ENCODE measurements around the gene MED20. TPM values are rescaled to one million over a fixed set of nuclear protein-coding genes. Genes with fewer than 3 reads are reported as not detected.

Gene MED20
- total and polyA plus RNA-seq, 10 of the 15 experiments (the other 5 are each of a cell fraction or from before 2014, with no cell fraction given): 13.4 to 24.8 (median 17.9) TPM

- Histone ChIP-seq H3K9ac (ENCODE audit: control insufficient read depth, insufficient read depth, low read length) (no peak overlapping the region; the same call in 1 of the 2 replicates), H3K79me2 (ENCODE audit: control insufficient read depth, insufficient read depth, low read length) (peaks cover 21% of the 10 kb centered on the region), H3K4me1 (ENCODE audit: control insufficient read depth, insufficient read depth, low read length) (peaks cover 41% of the 10 kb centered on the region), H3K4me3 (no peak overlapping the region), H3K9me3 (replicated peaks; ENCODE audit: control insufficient read depth, insufficient read depth, low read length) (no peaks in the 10 kb centered on the region), H3K27ac (ENCODE audit: control insufficient read depth, insufficient read depth) (peak overlapping the region; percentile 60), H4K20me1 (ENCODE audit: control insufficient read depth, insufficient read depth) (peaks cover 2% of the 10 kb centered on the region; the same call in 1 of the 2 replicates), H3K4me2 (ENCODE audit: control insufficient read depth, insufficient read depth) (no peak overlapping the region), H3K27me3 (replicated peaks in 1 of 2; ENCODE audit: control insufficient read depth in 2 of 2, insufficient read depth in 2 of 2, low read length in 1 of 2) (no peaks in the 10 kb centered on the region), H3K36me3 (ENCODE audit: control insufficient read depth in 2 of 2, insufficient read depth in 2 of 2, low read length in 1 of 2) (peaks cover 28 to 33% of the 10 kb centered on the region in 2 experiments), H2AFZ (ENCODE audit: control insufficient read depth, low read depth, low read length) (no peak overlapping the region)
- DNase-seq (ENCODE audit: low read depth, low spot score) (no peak), FAIRE-seq (no peak), ATAC-seq (no peak)
- in situ Hi-C loops (cut with MboI): loop anchor here (10.0 kb wide), 1 partner anchor 110 kb away; no protein-coding TSS in a partner anchor
- intact Hi-C loops (cut with micrococcal nuclease; ENCODE audit: unreplicated experiment): no loop called here
- TF ChIP-seq PKNOX1 (IDR thresholded peaks at IDR 0.05) (peak; percentile 57; the same call in 1 of the 2 replicates), ZNF384 (IDR thresholded peaks at IDR 0.05; ENCODE audit: borderline replicate concordance, low read depth, low read length) (no peak)
- no TSS peak for BruUV-seq (replicated peaks)
- ChIA-PET SMC1A (ENCODE audit: uncharacterized antibody, unreplicated experiment) (interaction anchor here (0.8 to 12.4 kb wide), 6 partner anchors 32 to 134 kb away, joined by 3 to 138 read pairs (median 3); partner anchors contain the start of genes TAF8 and USP49), CTCF (interaction anchor here (0.7 to 13.2 kb wide), 12 partner anchors 11 to 279 kb away, joined by 3 to 193 read pairs (median 6); partner anchors contain the start of genes BYSL, MED20 and TOMM6), POLR2A (no interaction called here), RAD21 (ENCODE audit: unreplicated experiment) (interaction anchor here (1.3 to 3.4 kb wide), 4 partner anchors 8 to 109 kb away, joined by 4 to 24 read pairs (median 8); partner anchors contain the start of genes BYSL and MED20)
- WGBS (ENCODE audit: insufficient coverage, insufficient replicate concordance, low lambda C conversion rate, missing lambda C conversion rate): 50% methylated on average over 1 of the region's 1 CpG
Observed at GRCh38 chr6:41935193-41935574, 14.2 kb upstream of the MED20 start.

Measured in GM12878 (cell line).